ENCODE results near the gene B3GAT1.
"Not testable (repeated sequence)": the region's sequence is repeated elsewhere in the genome, so short reads cannot be mapped to it uniquely, and the experiment has no call there.

B3GAT1 gene

GRCh38 chr11:134412203-134413042 is at the start of gene B3GAT1:
Gene B3GAT1, minus strand, starts transcription at chr11:134412242. Its CDS starts 24,583 bp downstream, at chr11:134387659.
- DNase-seq (ENCODE audit: low read depth), result no peak

- DNase-seq (ENCODE audit: low read depth), result no peak
Measured at GRCh38 chr11:134461621-134462020, 49.6 kb upstream of the B3GAT1 start.

- no peak for DNase-seq (ENCODE audit: low read depth)
Measured at GRCh38 chr11:134460881-134461280, 48.8 kb upstream of the B3GAT1 start.

DNA sequence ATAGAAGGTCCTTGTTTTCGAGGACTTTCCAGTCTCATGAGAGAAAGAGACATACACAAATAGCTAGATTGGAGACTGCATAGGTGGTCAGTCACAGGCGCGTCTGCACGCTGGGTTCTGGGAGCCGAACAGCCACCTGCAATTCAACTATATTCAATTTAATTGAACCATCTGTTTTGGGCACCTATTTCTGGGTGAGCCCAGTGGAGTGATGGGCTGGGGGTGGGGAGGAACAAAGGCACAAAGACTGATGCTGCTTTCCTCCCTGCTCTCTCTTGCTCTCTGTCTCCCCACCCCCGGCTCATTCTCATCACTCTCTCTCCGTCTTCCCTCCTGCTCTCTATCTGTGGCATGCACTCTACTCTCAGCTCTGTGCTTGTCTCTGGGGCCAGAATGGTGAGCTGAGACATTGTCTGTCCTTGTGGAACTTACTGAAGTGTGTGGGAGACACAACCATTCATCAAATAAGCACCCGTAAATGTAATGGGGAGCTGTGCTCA is 48.1 kb upstream of the B3GAT1 start:
- DNase-seq (ENCODE audit: low read depth), result no peak

- DNase-seq (ENCODE audit: low read depth), result no peak
Measured at GRCh38 chr11:134459246-134460061, 47.4 kb upstream of the B3GAT1 start.

GRCh38 chr11:134457411-134458007 is 45.5 kb upstream of the B3GAT1 start:
- not testable (repeated sequence) for DNase-seq (ENCODE audit: low read depth)

- no peak for DNase-seq (ENCODE audit: low read depth)
Measured at GRCh38 chr11:134455516-134455915, 43.5 kb upstream of the B3GAT1 start.

DNA sequence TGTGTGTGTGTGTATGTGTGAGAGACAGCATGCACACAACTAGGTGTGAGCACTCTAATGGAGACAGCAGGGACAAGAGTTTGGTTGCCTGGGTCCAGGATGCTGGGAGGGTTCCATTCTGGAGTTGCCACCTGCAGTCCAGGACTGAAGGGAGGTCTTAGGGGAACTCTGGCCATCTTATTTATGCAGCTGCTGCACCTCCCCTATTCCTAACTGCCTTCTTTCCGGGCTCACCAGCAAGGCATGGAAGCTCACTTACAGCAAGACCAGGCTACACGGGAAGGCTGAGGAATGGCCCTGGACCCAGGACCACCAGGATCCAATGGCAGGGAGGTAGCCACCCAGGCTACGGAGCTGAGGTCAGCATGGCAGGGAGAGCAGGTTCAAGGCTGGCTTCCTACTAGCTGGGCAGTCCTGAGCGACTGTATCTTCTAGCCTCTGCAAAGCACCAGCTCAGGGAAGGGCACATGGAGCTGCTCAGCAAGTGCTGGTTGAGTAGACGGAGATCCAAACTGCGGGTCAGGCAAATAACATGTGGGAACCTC is 42.2 kb upstream of the B3GAT1 start:
- DNase-seq (ENCODE audit: low read depth), result no peak

GRCh38 chr11:134453441-134453840 is 41.4 kb upstream of the B3GAT1 start:
- no peak for DNase-seq (ENCODE audit: low read depth)

DNA sequence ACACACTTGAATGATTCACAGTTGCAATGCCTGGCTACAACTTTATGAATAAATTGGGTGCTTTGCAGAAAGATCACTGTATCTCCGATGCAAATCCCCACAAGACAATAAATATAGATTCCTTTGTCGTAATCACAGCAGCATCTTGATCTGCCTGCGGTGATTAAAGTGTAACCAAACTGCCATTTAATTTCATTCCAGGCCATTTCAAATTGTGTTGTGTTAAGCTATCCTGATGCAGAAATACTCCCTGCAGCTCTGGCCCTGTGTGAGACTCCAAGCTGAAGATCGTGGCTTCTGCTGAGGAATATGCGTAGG is 40.8 kb upstream of the B3GAT1 start:
- DNase-seq (ENCODE audit: low read depth), result no peak

- DNase-seq (ENCODE audit: low read depth), result no peak
Measured at GRCh38 chr11:134452026-134452837, 40.2 kb upstream of the B3GAT1 start.

- DNase-seq (ENCODE audit: low read depth), result no peak
Measured at GRCh38 chr11:134450186-134450585, 38.1 kb upstream of the B3GAT1 start.

GRCh38 chr11:134449713-134450112 is 37.7 kb upstream of the B3GAT1 start:
- DNase-seq (ENCODE audit: low read depth), result no peak

GRCh38 chr11:134449051-134449450 is 37.0 kb upstream of the B3GAT1 start:
- DNase-seq (ENCODE audit: low read depth), result no peak

DNA sequence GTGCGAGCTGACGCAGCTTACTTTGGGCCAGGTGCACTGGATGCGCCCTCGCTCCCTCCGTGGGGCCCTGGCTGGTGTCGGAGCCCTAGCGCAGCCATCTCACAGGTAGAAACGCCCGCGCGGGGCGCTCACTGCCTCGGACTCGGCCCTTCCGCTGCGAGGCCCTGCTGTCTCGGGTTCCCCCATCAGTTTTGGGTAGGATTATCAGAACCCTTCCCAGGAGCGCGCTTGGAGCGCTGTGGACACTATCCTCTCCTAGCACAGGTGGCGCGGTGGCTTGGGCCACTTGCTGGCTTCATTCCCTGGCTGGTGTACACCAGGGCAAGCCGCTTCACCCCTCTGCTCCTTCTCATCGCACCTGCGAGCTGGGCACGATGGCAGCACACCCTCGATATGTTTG is 35.7 kb upstream of the B3GAT1 start:
- DNase-seq (ENCODE audit: low read depth), result no peak

DNA sequence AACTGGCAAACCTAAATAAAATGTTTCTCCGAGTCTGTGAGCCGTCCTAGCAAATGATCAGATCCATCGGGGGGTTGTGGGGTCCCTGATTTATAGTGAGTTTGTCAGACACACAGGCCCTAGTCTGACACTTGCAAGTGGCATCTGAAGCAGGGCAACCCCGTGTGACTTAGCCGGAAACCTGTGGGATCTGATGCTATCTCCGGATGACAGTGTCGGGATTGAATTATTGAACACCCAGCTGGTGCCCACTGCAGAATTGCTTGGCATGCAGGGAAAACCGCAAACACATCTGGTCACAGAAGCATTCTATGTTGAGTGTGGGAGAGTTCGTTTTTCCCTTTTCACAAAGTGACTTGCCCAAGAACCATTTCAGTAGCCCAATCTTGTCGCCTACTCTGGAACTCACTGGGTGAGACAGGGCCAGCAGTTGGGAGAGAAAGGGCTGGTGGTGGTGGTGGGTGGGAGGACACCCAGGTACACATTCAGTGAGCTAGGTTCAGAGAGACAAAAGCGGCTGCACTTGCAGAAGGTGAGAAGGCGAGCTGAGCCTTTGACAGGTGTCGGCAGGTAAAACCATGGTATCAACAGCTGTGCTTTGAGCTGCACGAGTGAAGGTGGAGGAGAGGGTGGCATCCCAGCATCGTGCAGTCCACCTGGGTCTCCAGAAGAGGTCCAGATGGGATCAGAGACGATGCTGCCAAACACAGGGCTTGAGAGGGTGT is 33.7 kb upstream of the B3GAT1 start:
- DNase-seq (ENCODE audit: low read depth), result no peak

DNA sequence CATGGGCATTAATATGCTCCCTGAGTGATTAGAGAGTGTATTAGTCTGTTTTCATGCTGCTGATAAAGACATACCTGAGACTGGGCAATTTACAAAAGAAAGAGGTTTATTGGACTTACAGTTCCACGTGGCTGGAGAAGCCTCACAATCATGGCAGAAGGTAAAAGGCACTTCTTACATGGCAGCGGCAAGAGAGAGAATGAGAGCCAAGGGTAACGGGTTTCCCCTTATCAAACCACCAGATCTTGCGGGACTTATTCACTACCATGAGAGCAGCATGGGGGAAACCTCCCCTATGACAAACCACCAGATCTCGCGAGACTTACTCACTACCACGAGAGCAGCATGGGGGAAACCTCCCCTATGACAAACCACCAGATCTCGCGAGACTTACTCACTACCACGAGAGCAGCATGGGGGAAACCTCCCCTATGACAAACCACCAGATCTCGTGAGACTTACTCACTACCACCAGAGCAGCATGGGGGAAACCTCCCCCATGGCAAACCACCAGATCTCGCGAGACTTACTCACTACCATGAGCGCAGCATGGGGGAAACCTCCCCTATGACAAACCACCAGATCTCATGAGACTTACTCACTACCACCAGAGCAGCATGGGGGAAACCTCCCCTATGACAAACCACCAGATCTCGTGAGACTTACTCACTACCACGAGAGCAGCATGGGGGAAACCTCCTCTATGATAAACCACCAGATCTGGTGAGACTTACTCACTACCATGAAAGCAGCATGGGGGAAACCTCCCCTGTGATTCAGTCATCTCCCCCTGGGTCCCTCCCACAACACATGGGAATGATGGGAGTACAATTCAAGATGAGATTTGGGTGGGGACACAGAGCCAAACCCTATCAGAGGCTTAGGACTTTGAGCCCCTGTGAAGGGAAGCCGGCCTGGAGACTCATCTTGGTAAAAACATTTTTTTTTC is 32.4 kb upstream of the B3GAT1 start:
- DNase-seq (ENCODE audit: low read depth), result not testable (repeated sequence)

- no peak for DNase-seq (ENCODE audit: low read depth)
Measured at GRCh38 chr11:134443246-134443645, 31.2 kb upstream of the B3GAT1 start.

- DNase-seq (ENCODE audit: low read depth), result no peak
Measured at GRCh38 chr11:134442246-134442645, 30.2 kb upstream of the B3GAT1 start.

- DNase-seq (ENCODE audit: low read depth), result no peak
Measured at GRCh38 chr11:134441706-134442105, 29.7 kb upstream of the B3GAT1 start.

All from HS-27A (cell line).